Measurements from ENCODE around the gene TSC2. TPM values are rescaled to one million over a fixed set of nuclear protein-coding genes. Genes with fewer than 3 reads are reported as not detected.

TSC2 gene
- total RNA-seq, 4 donors from 2014 or later, result 36.3 to 78.8 (median 54.6) TPM

DNA sequence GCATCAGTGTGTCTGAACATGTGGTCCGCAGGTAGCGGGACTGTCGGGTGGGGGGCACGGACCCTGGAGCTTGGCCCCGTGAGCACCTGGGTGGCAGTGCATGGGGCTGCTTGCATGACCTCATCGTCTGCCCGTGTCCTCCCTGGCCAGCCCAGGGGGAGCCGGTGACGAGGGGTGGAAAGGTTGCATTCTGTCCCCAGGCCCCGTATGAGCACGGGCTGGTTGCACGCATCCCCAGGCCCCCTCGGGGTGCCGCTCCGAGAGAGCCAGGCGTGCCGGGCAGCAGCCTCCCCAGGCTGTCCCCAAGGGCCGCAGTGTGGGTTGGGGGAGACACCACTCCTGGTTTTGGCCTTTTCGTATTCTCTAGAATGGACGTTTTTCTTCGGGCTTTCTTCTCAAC, 29.9 kb downstream of the TSC2 start:
- whole genome bisulfite sequencing, 2 donors (ENCODE audit: low coverage in 1 of 2), result 86% methylated on average over 10 of the region's 21 CpGs; no CpG with 5 or more reads in 1 of the 2 donors
- Histone ChIP-seq H3K4me1 (peaks cover 0 to 17% (median under 1%) of the 10 kb centered on the region in 3 donors), H3K27ac (no peak overlapping the region), H3K9me3 (no peaks in the 10 kb centered on the region), H3K4me3 (no peak overlapping the region), H3K36me3 (peaks cover 0 to 100% of the 10 kb centered on the region in 2 donors), H3K27me3 (no peaks in the 10 kb centered on the region)
- no peak for ATAC-seq
- TF ChIP-seq EP300 (IDR thresholded peaks at IDR 0.05), result no peak

DNA sequence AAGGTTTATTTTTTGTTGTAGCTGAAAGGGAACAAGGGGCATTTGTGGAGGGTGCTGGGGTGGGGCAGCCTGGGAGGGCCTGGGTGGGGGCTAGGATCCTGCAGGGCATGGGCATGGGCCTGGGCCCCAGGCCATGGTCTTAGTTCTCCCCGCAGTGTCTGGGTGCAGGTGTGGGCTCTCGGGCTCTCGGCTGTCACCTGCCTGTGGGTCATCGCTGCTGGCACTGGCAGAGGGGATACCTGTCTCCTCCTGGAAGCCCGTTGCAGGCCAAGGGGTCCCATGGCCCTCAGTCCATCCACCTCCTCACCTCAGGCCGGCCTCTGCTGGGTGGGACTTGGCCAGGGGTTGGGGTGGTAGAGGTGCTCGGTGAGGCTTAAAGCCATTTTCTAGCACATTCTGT, 30.3 kb downstream of the TSC2 start:
- H3K36me3 ChIP-seq, result peaks cover 0 to 100% of the 10 kb centered on the region in 2 donors
- ATAC-seq, result no peak
- WGBS, 2 donors (ENCODE audit: low coverage in 1 of 2), result no CpG with 5 or more reads among the region's 7 CpGs

DNA sequence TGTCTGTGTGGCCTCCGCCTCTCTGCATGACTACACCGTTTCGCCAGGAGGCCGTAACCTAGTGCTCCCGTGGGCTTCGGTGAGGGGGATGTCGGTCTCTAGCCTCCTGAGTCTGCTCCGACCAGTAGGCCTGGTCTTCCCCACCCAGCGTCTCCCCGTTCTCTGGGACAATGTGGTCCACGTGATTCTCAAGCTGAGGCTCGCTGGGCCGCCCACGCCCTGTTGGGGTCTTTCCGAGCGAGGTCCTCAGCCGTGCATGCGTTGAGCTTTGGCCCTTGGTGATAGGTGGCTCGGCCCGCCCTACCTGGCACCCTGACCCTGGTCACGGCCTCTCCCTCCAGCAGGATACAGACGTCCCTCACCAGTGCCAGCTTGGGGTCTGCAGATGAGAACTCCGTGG, 30.9 kb downstream of the TSC2 start:
- Histone ChIP-seq H3K36me3 (peaks cover 0 to 100% of the 10 kb centered on the region in 2 donors), H3K4me3 (no peak overlapping the region)
- no peak for ATAC-seq

More for the DNA sequence above, 30.3 kb downstream of the TSC2 start:
- no peaks in the 10 kb centered on the region for H3K9me3 ChIP-seq
- no peak overlapping the region for H3K4me3 ChIP-seq
- peaks cover 0 to 21% (median 5%) of the 10 kb centered on the region in 3 donors for H3K4me1 ChIP-seq
- no peaks in the 10 kb centered on the region for H3K27me3 ChIP-seq
- H3K27ac ChIP-seq, result no peak overlapping the region
- TF ChIP-seq, protein P1, sequence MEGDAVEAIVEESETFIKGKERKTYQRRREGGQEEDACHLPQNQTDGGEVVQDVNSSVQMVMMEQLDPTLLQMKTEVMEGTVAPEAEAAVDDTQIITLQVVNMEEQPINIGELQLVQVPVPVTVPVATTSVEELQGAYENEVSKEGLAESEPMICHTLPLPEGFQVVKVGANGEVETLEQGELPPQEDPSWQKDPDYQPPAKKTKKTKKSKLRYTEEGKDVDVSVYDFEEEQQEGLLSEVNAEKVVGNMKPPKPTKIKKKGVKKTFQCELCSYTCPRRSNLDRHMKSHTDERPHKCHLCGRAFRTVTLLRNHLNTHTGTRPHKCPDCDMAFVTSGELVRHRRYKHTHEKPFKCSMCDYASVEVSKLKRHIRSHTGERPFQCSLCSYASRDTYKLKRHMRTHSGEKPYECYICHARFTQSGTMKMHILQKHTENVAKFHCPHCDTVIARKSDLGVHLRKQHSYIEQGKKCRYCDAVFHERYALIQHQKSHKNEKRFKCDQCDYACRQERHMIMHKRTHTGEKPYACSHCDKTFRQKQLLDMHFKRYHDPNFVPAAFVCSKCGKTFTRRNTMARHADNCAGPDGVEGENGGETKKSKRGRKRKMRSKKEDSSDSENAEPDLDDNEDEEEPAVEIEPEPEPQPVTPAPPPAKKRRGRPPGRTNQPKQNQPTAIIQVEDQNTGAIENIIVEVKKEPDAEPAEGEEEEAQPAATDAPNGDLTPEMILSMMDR (IDR thresholded peaks at IDR 0.05), result no peak
- TF ChIP-seq POLR2A (IDR thresholded peaks at IDR 0.05) (no peak), EP300 (IDR thresholded peaks at IDR 0.05) (no peak), POLR2AphosphoS5 (IDR thresholded peaks at IDR 0.05) (no peak)

DNA sequence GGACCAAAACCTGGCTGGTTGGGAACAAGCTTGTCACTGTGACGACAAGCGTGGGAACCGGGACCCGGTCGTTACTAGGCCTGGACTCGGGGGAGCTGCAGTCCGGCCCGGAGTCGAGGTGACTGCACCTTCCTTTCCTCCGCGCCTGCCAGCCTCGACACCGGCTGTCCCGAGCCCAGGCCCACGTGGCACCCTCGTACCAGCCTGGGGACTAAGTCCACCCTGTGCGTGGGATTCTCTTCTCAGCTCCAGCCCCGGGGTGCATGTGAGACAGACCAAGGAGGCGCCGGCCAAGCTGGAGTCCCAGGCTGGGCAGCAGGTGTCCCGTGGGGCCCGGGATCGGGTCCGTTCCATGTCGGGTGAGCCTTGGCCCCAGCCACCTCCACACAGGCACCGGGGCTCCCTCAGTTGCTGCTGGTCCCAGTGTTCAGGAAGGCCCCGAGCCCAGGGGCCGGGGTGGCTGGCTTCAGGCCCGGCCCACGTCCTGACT, 31.6 kb downstream of the TSC2 start:
- TF ChIP-seq POLR2AphosphoS5 (IDR thresholded peaks at IDR 0.05) (no peak), POLR2A (IDR thresholded peaks at IDR 0.05) (no peak), EP300 (IDR thresholded peaks at IDR 0.05) (no peak)
- TF ChIP-seq, protein P1 (IDR thresholded peaks at IDR 0.05), result no peak
- 100% methylated on average over 1 of the region's 30 CpGs; no CpG with 5 or more reads in 1 of the 2 donors for WGBS, 2 donors (ENCODE audit: low coverage in 1 of 2)
- Histone ChIP-seq H3K36me3 (peaks cover 0 to 100% of the 10 kb centered on the region in 2 donors), H3K27me3 (no peaks in the 10 kb centered on the region), H3K9me3 (no peaks in the 10 kb centered on the region), H3K4me1 (peaks cover 0 to 30% (median 11%) of the 10 kb centered on the region in 3 donors), H3K4me3 (no peak overlapping the region), H3K27ac (no peak overlapping the region)
- no peak for ATAC-seq

More for the DNA sequence above, 30.9 kb downstream of the TSC2 start:
- TF ChIP-seq, protein P1 (IDR thresholded peaks at IDR 0.05), result no peak
- TF ChIP-seq EP300 (IDR thresholded peaks at IDR 0.05), result no peak
- no peak for TF ChIP-seq POLR2A (IDR thresholded peaks at IDR 0.05)
- TF ChIP-seq POLR2AphosphoS5 (IDR thresholded peaks at IDR 0.05), result no peak
- H3K27ac ChIP-seq, result no peak overlapping the region
- no peaks in the 10 kb centered on the region for H3K9me3 ChIP-seq
- peaks cover 0 to 27% (median 11%) of the 10 kb centered on the region in 3 donors for H3K4me1 ChIP-seq
- no peaks in the 10 kb centered on the region for H3K27me3 ChIP-seq
- 100% methylated on average over 2 of the region's 23 CpGs; no CpG with 5 or more reads in 1 of the 2 donors for WGBS, 2 donors (ENCODE audit: low coverage in 1 of 2)

DNA sequence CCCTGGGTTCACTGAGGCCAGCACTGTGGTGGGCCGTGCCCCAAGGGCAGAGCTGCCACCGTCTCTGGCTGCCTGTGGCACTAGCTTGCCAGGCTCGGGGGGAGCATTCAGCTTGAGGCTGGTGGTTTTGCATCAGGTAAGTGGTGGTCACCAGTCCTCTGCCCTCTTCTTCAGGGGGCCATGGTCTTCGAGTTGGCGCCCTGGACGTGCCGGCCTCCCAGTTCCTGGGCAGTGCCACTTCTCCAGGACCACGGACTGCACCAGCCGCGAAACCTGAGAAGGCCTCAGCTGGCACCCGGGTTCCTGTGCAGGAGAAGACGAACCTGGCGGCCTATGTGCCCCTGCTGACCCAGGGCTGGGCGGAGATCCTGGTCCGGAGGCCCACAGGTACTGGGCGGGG, 32.2 kb downstream of the TSC2 start:
- no peak for ATAC-seq
- Histone ChIP-seq H3K4me1 (peaks cover 0 to 30% (median 11%) of the 10 kb centered on the region in 3 donors), H3K36me3 (peaks cover 0 to 100% of the 10 kb centered on the region in 2 donors), H3K27me3 (no peaks in the 10 kb centered on the region), H3K4me3 (no peak overlapping the region), H3K27ac (no peak overlapping the region), H3K9me3 (no peaks in the 10 kb centered on the region)
- no CpG with 5 or more reads among the region's 16 CpGs for WGBS, 2 donors (ENCODE audit: low coverage in 1 of 2)
- TF ChIP-seq EP300 (IDR thresholded peaks at IDR 0.05), result no peak
- TF ChIP-seq POLR2A (IDR thresholded peaks at IDR 0.05), result no peak
- TF ChIP-seq, protein P1 (IDR thresholded peaks at IDR 0.05), result no peak
- TF ChIP-seq POLR2AphosphoS5 (IDR thresholded peaks at IDR 0.05), result no peak
